Left lung (tissue), 10 donors: ENCODE data around the gene PDXK. TPM values are rescaled to one million over a fixed set of nuclear protein-coding genes. Genes with fewer than 3 reads are reported as not detected.

Source experiments
- ATAC-seq: fragments of 200-7000 bp; cut with Tn5 transposase; one replicate; pipeline ENCODE4 v1.9.1; 2020; ENCODE audit warnings: moderate library complexity
- DNase-seq, 4 donors: peaks; one replicate each; pipeline ENCODE4 v3.0.0-alpha.2; 2013 to 2020
- H3K27ac ChIP-seq, 2 donors: fragments of 200-600 bp; sonication (generic) in 1 of 2; one replicate each; pipeline versions ENCODE4 v1.5.0 to v1.8.0; 2020 to 2021
- H3K27me3 ChIP-seq, 2 donors: fragments of 200-600 bp; sonication (generic) in 1 of 2; one replicate each; pipeline versions ENCODE4 v1.5.0 to v1.8.0; 2020 to 2021
- H3K36me3 ChIP-seq, 2 donors: fragments of 200-600 bp; sonication (generic) in 1 of 2; one replicate each; pipeline versions ENCODE4 v1.5.0 to v1.8.0; 2020 to 2021
- H3K4me1 ChIP-seq, 2 donors: fragments of 200-600 bp; one replicate each; pipeline ENCODE4 v1.8.0; 2021
- H3K4me3 ChIP-seq, 2 donors: fragments of 200-600 bp; sonication (generic) in 1 of 2; one replicate each; pipeline versions ENCODE4 v1.5.0 to v1.8.0; 2020 to 2021; ENCODE audit warnings: mild to moderate bottlenecking in 1 of 2
- H3K9me3 ChIP-seq, 2 donors: fragments of 200-600 bp; sonication (generic) in 1 of 2; one replicate each; pipeline versions ENCODE4 v1.5.0 to v1.8.0; 2020 to 2021
- CTCF ChIP-seq, 2 donors: fragments of 200-600 bp; sonication (generic) in 1 of 2; IDR thresholded peaks; one replicate each; pipeline versions ENCODE4 v1.5.0 to v1.8.0; 2021; ENCODE audit warnings: antibody characterized with exemption in 2 of 2
- intact Hi-C, 2 donors: fragments of 100-400 bp; cut with DNase I; formaldehyde crosslinking; loops; one replicate each; pipeline versions ENCODE4 v1.11.2 to v1.14.2; 2022
- polyA plus RNA-seq, 6 donors: library from polyadenylated mRNA; unstranded; fragments of 120-200 nt; gene quantifications; one replicate each; pipeline ENCODE4 v1.2.1, GENCODE V29; 2013; ENCODE audit not compliant: insufficient read length in 6 of 6
- total RNA-seq, 2 donors: library from RNA; stranded (reverse); fragmentation: NEBNext Ultra II Directional; extraction: Animal tissue kit (Norgen Biotek cat#: 25700); gene quantifications; one replicate each; pipeline ENCODE4 v1.2.1, GENCODE V29; 2021
- donor health status: DM: no; HTN: yes; CAD: no.
- donor health status: DM: no; HTN: no; CAD: no.

The PDXK gene
- total and polyA plus RNA-seq, 8 donors: 36.9 to 305 (median 43.9) TPM

- H3K27ac ChIP-seq: no peak overlapping the region
- intact Hi-C loops: loop anchor here in 1 of 2 donors (5.0 kb wide), 1 partner anchor 167 kb away; no protein-coding TSS in a partner anchor
- no peaks in the 10 kb centered on the region for H3K9me3 ChIP-seq
- peaks cover 19 to 38% of the 10 kb centered on the region in 2 donors for H3K4me1 ChIP-seq
- ATAC-seq (no peak), DNase-seq (peak in 1 of 4 donors; percentile 77)
- H3K27me3 ChIP-seq: no peaks in the 10 kb centered on the region
- no peaks in the 10 kb centered on the region for H3K36me3 ChIP-seq
- no peak overlapping the region for H3K4me3 ChIP-seq
- no peak for TF ChIP-seq CTCF (IDR thresholded peaks at IDR 0.05)
These were observed 91.0 kb downstream of the PDXK start for GRCh38 chr21:43809853-43810504.

GRCh38 chr21:43810505-43811261 is 91.8 kb downstream of the PDXK start:
- TF ChIP-seq CTCF (IDR thresholded peaks at IDR 0.05): peak; percentile 93 to 97

GRCh38 chr21:43811262-43812105 is 92.6 kb downstream of the PDXK start:
- Histone ChIP-seq H3K36me3 (no peaks in the 10 kb centered on the region), H3K4me1 (peaks cover 19 to 28% of the 10 kb centered on the region in 2 donors), H3K9me3 (no peaks in the 10 kb centered on the region), H3K27me3 (no peaks in the 10 kb centered on the region), H3K4me3 (peak overlapping the region; percentile 9 to 40), H3K27ac (peak overlapping the region in 1 of 2 donors; percentile 66)
- ATAC-seq (peak; percentile 1), DNase-seq (peak in 1 of 4 donors; percentile 65)
- intact Hi-C loops: loop anchor here in 1 of 2 donors (5.0 kb wide), 1 partner anchor 166 kb away; no protein-coding TSS in a partner anchor
- no peak for TF ChIP-seq CTCF (IDR thresholded peaks at IDR 0.05)

More at GRCh38 chr21:43810505-43811261, 91.8 kb downstream of the PDXK start:
- Histone ChIP-seq H3K9me3 (no peaks in the 10 kb centered on the region), H3K4me3 (peak overlapping the region in 1 of 2 donors; percentile 40), H3K36me3 (no peaks in the 10 kb centered on the region), H3K27ac (no peak overlapping the region), H3K4me1 (peaks cover 19 to 31% of the 10 kb centered on the region in 2 donors), H3K27me3 (no peaks in the 10 kb centered on the region)
- ATAC-seq (peak; percentile 93), DNase-seq (peak; percentile 50 to 97 (median 78))
- intact Hi-C loops: loop anchor here in 1 of 2 donors (5.0 kb wide), 1 partner anchor 167 kb away; no protein-coding TSS in a partner anchor

Other genes with a start within 250 kb of the PDXK start
- under 1 TPM; 0.29 to 0.58 TPM for gene HSF2BP, start 59.6 kb upstream of the PDXK start, total RNA-seq
- 1 to 10 TPM; 1.1 to 1.7 (median 1.3) TPM for gene HSF2BP, start 59.6 kb upstream of the PDXK start, polyA plus RNA-seq
- 10 to 100 TPM; 16.0 to 20.3 TPM for gene RRP1B, start 59.6 kb upstream of the PDXK start, total RNA-seq
- gene RRP1B, start 59.6 kb upstream of the PDXK start, polyA plus RNA-seq: 10 to 100 TPM; 27.9 to 33.3 (median 28.9) TPM
- gene CSTB, start 57.2 kb downstream of the PDXK start, total RNA-seq: 100 to 1,000 TPM; 123 to 133 TPM
- gene CSTB, start 57.2 kb downstream of the PDXK start, polyA plus RNA-seq: 10 to 100 TPM; 36.5 to 43.4 (median 37.4) TPM
- gene RRP1, start 70.4 kb downstream of the PDXK start, total RNA-seq: 10 to 100 TPM; 16.1 to 19.6 TPM
- gene RRP1, start 70.4 kb downstream of the PDXK start, polyA plus RNA-seq: 10 to 100 TPM; 23.9 to 28.0 (median 26.9) TPM
- 100 to 1,000 TPM; 106 to 111 TPM for gene AGPAT3, start 146.1 kb downstream of the PDXK start, total RNA-seq
- gene AGPAT3, start 146.1 kb downstream of the PDXK start, polyA plus RNA-seq: 10 to 100 TPM; 37.4 to 47.6 (median 42.2) TPM